T47D (cell line): ENCODE results near the gene SLC37A1.
"Not testable (repeated sequence)": the region's sequence is repeated elsewhere in the genome, so short reads cannot be mapped to it uniquely, and the experiment has no call there.

Experiments used
- DNase-seq, 2 experiments: peaks; one replicate each; pipeline versions ENCODE4 v3.0.0 to v3.0.0-alpha.2; 2011 to 2012; ENCODE audit warnings: low read depth in 1 of 2, low spot score in 1 of 2
- JUND ChIP-seq: IDR thresholded peaks from 2 replicates; pipeline ENCODE4 v1.6.1; 2012; ENCODE audit warnings: low read depth
- in situ Hi-C: cut with HindIII; loops from 2 replicates; pipeline ENCODE4 v1.10.0; 2016; ENCODE audit warnings: low sequenced_read_pairs, low pct_unique_long_range_greater_than_20kb

The SLC37A1 gene

DNA sequence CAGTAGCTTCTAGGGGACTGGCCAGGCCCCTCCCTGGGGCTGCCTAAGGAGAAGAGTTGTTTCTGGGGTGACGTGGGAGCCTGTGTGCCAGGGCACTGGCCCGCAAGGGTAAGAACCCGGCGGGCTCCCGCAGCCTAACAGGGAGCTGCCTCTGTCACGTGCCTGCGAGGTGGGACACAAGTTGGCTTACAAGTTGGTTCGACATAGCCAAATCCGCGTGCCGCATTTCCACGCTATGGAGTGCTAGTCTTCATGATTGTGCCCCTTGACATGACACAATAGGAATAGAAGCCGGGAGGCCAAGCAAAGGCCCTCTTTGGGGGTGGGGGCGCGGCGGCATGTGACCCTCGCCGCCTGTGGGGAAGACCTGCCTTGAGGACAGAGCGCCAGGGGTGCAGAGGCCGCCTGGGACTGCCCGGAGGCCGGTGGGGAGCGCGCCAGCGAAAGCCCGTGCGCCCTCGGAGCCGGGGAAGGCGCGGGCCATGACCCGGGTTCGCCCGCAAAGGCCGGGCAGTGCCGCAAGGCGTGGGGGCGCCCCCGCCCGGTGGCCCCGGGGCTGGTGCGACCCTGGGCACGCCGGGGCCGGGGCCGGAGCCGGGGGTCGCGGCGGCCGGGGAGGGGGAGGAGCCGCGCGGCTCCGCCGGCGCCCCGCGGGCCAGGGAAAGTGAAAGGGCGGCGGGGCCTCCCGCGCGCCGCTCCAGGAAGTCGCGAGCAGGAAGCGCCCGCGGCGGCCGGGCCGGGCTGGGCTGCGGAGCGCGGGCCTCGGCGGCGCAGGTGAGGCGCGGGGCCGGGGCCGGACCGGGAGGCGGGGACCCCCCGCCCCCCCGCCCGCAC is at the start of gene SLC37A1:
Gene SLC37A1 (plus strand): TSS at position 702 of the 834 bp plus-strand sequence. CDS start 4,603 bp downstream, outside the sequence.
- no peak for TF ChIP-seq JUND
- peak; percentile 40 to 58 for DNase-seq
- in situ Hi-C loops, result no loop called here

DNA sequence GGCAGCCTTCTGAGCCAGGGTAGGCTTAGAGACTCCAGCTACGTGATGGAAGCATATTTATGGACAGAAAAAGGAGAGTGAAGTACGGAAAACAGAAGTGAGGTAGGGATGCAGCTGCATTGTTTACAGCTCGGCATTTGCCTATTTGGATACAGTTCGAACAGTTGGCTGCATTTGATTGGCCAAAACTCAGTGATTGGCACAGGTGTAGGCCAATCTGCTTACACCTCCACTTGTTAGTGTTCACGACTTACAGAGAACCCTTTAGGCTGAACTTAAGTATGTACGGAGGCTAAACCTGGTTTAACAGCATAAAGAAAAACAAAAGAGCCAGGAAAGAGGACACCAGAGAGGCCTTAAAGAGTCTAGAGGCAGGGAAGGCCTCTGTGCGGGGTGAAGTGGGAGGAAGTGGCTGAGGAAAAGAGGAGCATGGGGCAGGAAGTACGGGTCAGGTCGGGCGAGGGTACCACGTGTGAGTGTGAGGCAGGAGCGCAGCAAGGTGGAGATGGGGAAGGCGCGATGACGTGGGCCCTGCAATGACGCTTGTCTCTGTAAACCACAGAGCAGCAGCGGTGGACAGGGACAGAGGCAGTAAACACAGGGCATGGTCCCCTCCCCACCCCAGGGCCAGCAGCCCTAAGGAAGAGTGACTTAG is 49.7 kb upstream of the SLC37A1 start:
- TF ChIP-seq JUND, result no peak
- peak in 1 of 2 experiments; percentile 97 for DNase-seq
- in situ Hi-C loops, result no loop called here

DNA sequence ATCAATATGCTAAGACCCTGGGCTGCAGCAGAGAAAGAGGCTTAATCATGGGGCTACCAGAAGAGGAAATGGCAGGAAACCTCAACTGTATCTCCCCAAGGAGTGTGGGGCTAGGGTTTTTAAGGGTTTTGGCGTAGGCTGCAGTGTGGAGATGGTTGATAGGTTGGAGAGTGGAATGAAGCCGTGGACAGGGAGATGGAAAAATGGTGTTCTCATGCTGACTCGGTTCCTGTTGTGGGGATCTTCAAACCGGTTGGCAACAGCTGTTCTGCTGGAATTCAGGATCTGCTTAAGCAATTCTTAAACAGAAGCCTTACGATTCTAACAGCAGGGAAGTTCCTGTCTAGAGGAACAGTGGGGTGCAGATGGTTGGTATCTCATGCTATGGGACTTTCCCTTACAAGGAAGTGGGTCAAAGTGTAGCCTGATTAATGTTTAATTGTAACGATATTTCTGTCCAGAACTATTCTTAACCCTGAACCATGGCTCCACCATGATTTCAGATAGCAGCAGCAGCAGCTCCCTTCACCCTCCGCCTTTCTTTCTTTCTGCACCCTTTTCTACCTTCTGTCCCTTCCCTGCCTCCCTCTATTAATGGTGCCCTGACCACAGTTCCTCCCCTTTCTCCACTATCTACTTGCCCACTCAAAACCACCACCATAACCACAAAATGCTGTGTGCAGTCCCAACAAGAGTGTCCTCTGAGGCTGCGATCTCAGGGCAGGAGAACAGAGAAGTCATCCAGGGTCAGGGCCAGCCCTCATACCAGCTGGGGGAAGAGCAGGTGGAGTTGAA is 48.4 kb upstream of the SLC37A1 start:
- in situ Hi-C loops, result no loop called here
- no peak for TF ChIP-seq JUND
- DNase-seq, result no peak

DNA sequence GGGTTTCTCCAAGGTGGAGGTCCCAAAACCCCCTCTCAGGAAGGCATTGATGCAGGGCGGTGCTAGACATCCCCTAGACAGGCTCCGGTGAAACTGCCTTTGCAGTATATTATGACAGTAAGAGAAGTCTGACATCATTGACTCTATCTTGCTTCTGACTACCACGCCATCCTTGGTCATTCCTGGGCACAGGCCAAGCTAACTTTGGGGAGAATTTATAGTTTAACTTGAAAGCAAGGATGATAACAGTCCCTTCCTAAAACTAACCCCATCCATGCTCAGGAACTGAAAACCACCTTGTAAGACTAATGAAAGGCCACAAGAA is 47.9 kb upstream of the SLC37A1 start:
- DNase-seq, result no peak
- TF ChIP-seq JUND, result no peak
- in situ Hi-C loops, result no loop called here

DNA sequence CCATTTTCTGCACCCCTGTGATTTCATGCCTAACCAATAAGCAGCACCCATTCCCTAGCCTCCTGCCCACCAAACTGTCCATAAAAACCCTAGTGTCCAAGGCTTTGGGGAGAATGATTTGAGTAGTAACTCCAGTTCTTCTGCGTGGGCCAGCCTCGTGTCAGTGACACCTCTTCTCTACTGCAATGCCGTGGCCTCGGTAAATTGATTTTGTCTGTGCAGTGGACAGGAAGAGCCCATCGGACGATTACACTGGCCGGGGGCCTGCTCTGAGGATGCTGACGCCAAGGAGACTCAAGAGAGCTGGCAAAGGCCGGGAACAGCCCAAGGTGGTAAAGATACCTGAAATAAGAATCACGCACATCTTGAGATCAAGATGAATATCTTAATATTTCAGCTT is 47.0 kb upstream of the SLC37A1 start:
- in situ Hi-C loops, result no loop called here
- no peak for TF ChIP-seq JUND
- DNase-seq, result no peak

DNA sequence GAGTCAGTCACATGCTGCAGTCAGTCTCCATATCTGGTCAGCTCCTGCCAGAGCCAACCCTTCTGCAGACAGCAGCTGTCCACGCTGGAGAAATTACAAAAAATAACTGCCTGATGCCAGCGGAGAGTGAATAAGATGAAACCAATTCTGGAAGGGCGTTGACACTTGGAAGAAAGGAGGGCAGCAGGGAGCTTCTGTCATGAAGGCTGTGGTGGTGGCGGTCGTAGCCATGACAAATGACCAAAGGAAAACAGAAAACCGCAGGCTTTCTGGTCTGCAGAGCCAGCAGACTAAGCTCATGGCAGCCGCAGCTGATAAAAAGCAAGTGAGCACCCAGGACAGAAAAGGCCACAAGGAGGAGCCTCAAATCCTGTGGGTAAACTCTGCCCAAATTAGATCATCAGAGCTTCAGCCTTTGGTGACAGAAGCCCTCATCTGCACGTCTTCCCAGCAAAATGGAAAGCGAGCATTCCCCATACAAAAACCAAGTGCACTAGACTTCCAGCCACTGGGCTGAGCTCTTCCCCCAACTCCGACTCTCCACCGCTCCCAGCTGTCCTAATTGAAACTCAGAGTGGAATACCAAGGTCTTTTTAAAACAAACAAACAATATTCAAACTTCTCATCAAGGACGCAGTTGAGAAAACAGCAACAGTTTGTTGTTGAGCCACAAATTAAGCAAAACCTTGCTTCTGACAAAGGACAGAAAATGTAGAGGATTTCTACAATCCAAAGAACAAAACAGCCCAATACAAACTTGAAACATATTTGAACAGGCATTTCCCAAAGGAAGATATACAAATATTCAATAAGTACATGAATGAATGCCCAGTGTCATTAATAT is 46.3 kb upstream of the SLC37A1 start:
- peak; percentile 37 to 69 for DNase-seq
- TF ChIP-seq JUND, result no peak
- in situ Hi-C loops, result no loop called here

DNA sequence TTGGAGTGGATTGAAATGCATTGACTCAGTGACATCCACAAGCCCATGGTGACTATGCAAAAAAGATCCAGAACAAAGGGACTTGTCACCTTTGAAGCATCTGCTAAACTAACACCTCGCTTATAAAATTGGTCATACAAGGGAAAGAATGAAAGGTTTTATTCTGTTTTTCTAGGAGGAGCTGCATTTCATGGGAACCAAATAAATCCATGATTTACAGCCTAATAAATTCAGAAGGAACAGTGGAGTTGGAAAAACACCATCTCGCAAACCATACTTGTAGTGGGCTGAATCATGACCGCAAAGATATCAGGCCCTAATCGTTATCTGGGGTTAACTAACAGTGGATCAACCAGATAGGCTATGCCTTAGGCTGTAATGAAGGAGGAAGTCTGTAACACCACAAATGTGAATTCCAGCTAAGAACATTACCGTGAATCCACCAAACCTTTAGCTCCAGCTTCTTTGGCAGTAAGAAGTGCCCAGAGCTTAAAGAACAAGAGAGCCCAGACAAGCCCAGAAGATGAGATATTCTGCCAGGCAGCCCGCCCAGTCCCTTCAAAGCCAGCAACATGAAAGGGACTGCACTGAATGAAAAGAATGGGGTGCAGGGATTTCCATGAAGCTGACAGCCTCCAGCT is 45.0 kb upstream of the SLC37A1 start:
- no peak for TF ChIP-seq JUND
- no peak for DNase-seq
- in situ Hi-C loops, result no loop called here

DNA sequence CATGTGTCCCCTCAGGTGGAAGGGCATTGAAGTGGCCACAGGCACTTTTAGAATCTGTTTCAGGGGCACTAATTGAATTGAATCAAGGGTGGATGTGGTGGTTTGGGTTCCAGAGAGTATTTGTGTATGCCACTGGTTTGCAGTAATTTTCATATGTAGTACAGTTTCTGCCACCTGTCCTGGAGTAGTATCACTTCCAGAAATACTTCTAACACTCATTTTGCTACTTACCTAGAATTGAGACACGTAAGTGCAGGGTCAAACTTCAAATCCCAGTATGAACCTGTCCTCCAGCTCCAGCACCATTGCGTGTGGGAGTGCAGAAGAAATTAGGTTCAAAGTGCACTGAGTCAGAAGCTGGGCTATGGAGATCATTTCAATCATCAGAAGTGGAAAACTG is 44.4 kb upstream of the SLC37A1 start:
- no peak for DNase-seq
- no peak for TF ChIP-seq JUND
- in situ Hi-C loops, result no loop called here

DNA sequence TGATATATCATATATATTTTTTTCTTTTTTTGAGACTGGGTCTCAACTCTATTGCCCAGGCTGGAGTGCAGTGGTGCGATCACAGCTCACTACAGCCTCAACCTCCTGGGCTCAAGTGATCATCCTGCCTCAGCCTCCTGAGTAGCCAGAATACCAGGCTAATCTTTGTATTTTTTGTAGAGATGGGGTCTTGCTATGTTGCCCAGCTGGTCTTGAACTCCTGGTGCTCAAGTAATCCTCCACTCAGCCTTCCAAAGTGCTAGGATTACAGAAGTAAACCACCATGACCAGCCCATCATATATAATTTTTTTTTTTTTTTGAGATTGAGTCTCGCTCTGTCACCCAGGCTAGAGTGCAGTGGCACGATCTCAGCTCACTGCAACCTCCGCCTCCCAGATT is 43.9 kb upstream of the SLC37A1 start:
- DNase-seq, in situ Hi-C loops: not testable (repeated sequence)

DNA sequence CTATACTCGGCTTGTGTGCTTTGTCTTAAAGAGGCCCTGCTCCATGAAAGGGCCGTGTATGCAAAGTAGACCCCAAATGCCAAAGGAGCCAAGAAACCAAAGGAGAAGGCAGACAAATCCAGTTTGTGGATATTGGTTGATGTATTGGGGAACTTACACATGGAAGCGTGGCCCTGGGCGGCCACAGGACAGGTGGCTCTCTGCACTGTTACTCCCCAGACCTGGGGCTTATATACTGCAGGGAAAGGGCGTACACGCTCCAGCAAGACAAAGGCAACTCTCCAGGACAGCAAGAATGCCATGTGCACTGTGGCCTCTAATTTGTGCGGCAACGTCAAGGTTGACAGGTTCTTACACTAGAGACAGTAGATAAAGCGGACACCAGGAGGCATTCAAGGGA is 42.4 kb upstream of the SLC37A1 start:
- in situ Hi-C loops, result no loop called here
- no peak for TF ChIP-seq JUND
- DNase-seq, result no peak

DNA sequence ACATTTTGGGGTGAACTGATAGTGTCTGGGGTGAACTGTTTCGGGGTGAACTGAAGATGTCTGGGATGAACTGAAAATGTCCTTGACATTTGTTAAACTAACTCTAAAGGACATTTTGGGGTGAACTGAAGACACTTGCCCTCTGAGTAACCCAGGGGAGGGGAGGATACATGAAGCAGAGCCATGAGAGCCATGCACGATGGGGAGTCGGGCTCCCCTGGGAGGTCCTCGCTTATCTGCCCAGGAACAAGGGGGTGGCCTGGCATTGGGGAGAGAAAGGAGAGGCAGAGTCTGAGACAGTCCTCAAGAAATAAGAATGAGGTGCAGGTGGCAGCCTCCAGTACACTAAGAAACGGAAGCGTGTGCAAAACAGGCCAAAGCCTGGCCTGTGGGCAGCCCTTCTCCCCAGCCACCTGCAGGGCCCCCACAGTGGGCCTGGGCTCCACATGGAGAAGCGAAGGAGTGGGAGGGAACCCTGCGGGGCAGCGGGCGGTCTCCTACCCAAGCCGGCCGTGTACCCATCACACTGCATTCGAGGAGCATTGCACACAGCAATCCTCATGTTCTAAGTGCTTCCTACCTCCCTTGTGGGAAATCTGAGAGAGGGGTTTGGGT is 41.8 kb upstream of the SLC37A1 start:
- TF ChIP-seq JUND, result no peak
- in situ Hi-C loops, result no loop called here
- DNase-seq, result no peak
